Adrenal gland (tissue), 19 donors: Measurements from ENCODE around the gene CDHR1. TPM values are rescaled to one million over a fixed set of nuclear protein-coding genes. Genes with fewer than 3 reads are reported as not detected.
"Not testable (repeated sequence)": the region's sequence is repeated elsewhere in the genome, so short reads cannot be mapped to it uniquely, and the experiment has no call there.

Source experiments
- DNase-seq, 7 donors: peaks; one replicate each; pipeline ENCODE4 v3.0.0-alpha.2; 2019 to 2020
- H3K27ac ChIP-seq, 5 donors: fragments of 200-600 bp; sonication (generic) in 4 of 5; 1 replicate in 3 of 5; 2 replicates in 2 of 5; pipeline versions ENCODE4 v1.5.1 to v1.8.0; 2016 to 2020; ENCODE audit warnings: mild to moderate bottlenecking in 1 of 5
- H3K27me3 ChIP-seq: fragments of 200-600 bp; 2 replicates; pipeline ENCODE4 v1.8.0; 2021
- H3K36me3 ChIP-seq, 2 donors: fragments of 200-600 bp; replicated peaks in 1 of 2; 1 replicate in 1 of 2; 2 replicates in 1 of 2; pipeline versions ENCODE4 v1.5.1 to v1.8.0; 2018 to 2022
- H3K4me1 ChIP-seq, 2 donors: fragments of 200-600 bp; replicated peaks in 1 of 2; 1 replicate in 1 of 2; 2 replicates in 1 of 2; pipeline versions ENCODE4 v1.5.1 to v1.8.0; 2018 to 2021
- H3K4me3 ChIP-seq, 4 donors: fragments of 200-600 bp; sonication (generic) in 3 of 4; one replicate each; pipeline ENCODE4 v1.5.1; 2016 to 2018
- H3K9me3 ChIP-seq, 3 donors: fragments of 200-600 bp; sonication (generic) in 1 of 3; replicated peaks in 1 of 3; 1 replicate in 2 of 3; 2 replicates in 1 of 3; pipeline versions ENCODE4 v1.5.1 to v1.8.0; 2016 to 2021
- CTCF ChIP-seq, 6 experiments: fragments of 450-650 bp in 4 of 6; fragments of 200-600 bp in 2 of 6; sonication (generic) in 1 of 6; IDR thresholded peaks; 1 replicate in 5 of 6; 2 replicates in 1 of 6; pipeline versions ENCODE4 v1.5.1 to v1.8.0; 2016 to 2021; ENCODE audit warnings: antibody characterized with exemption in 6 of 6, mild to moderate bottlenecking in 2 of 6, moderate library complexity in 1 of 6
- POLR2A ChIP-seq, 2 donors: fragments of 450-650 bp; IDR thresholded peaks; one replicate each; pipeline ENCODE4 v1.6.1; 2017; ENCODE audit warnings: antibody characterized with exemption in 2 of 2, mild to moderate bottlenecking in 2 of 2, moderate library complexity in 1 of 2
- WGBS, 4 donors: extraction: QIAGEN DNeasy Blood & Tissue Kit in 2 of 4; methylation state at CpG; one replicate each; pipeline versions ENCODE4 v1.1.5 to v1.1.7; 2013 to 2017; 5-methylcytosine and 5-hydroxymethylcytosine counted together
- intact Hi-C, 2 donors: fragments of 100-400 bp; cut with DNase I; formaldehyde crosslinking; loops; one replicate each; pipeline versions ENCODE4 v1.14.1 to v1.15.0; 2022 to 2023
- long read RNA-seq, 10 donors: library from polyadenylated mRNA in 3 of 10; unstranded in 2 of 10; stranded (forward) in 1 of 10; transcript quantifications; one replicate each; pipeline ENCODE4 v2.0.0 and lab custom pipeline, GENCODE V29; 2021 to 2026
- polyA plus RNA-seq, 3 donors: library from polyadenylated mRNA; stranded (reverse); fragments of 200-250 nt in 2 of 3; fragments of 350-450 nt in 1 of 3; fragmentation: Illumina TruSeq in 1 of 3; extraction: RNeasy Lipid Tissue Mini Kit (QIAGEN cat#74804) in 1 of 3; gene quantifications; one replicate each; pipeline ENCODE4 v1.2.3, GENCODE V29; 2013 to 2014
- total RNA-seq, 9 donors: library from RNA; depleted of rRNA in 4 of 9; stranded (reverse); fragments of >200 nt in 4 of 9; fragments of 120-200 nt in 1 of 9; fragmentation: NEBNext Ultra II Directional in 1 of 9; extraction: Animal tissue kit (Norgen Biotek cat#: 25700) in 1 of 9; gene quantifications; one replicate each; pipeline versions ENCODE4 v1.1.0 to v1.2.4, GENCODE V29; 2013 to 2023
- donor health status: healthy with polysubstance abuse.
- donor health status: Bipolar disorder and iron deficiency.
- donor health status: DM: yes; HTN: yes; CAD: no.
- donor health status: DM: no; HTN: no; CAD: no.
- donor health status: DM: no; HTN: no; CAD: no.
- donor health status: DM: yes; HTN: yes; CAD: no.

The CDHR1 gene
- total RNA-seq (1 to 10 TPM in 1 of 9 donors, under 1 TPM in 8; 0.09 to 2.8 (median 0.23) TPM), polyA plus RNA-seq (1 to 10 TPM; 1.4 to 7.7 (median 6.0) TPM)
- long read RNA-seq, donor 1 = 0 reads
- long read RNA-seq, donor 2 = 0 reads
- long read RNA-seq, donor 3 = 0 reads
- long read RNA-seq, donor 4 = 0 reads
- long read RNA-seq, donor 5 = 0 reads
- long read RNA-seq, donor 6, partial matches to known transcripts = 2 of 2 reads
- long read RNA-seq, donor 6, other reads (novel, unspliced or antisense) = 0 of 2 reads
- long read RNA-seq, donor 7 = 0 reads
- long read RNA-seq, donor 8 = 0 reads
- long read RNA-seq, donor 9 = 0 reads
- long read RNA-seq, donor 10 = 0 reads

GRCh38 chr10:84194424-84195043 lies at the start of gene CDHR1:
CDHR1 (plus strand) TSS chr10:84194537; CDS start chr10:84194761, 224 bp downstream.
- Histone ChIP-seq H3K27me3 (peaks cover 24% of the 10 kb centered on the region), H3K4me3 (peak within 1 kb of the TSS in 2 of 4 donors; percentile 23 to 48), H3K36me3 (no peaks in the 10 kb centered on the region), H3K4me1 (peaks cover 8% of the 10 kb centered on the region in 2 donors), H3K9me3 (no peaks in the 10 kb centered on the region), H3K27ac (no peak within 1 kb of the TSS)
- peak in 2 of 7 donors; percentile 25 to 30 for DNase-seq
- intact Hi-C loops = no loop called here
- WGBS, 4 donors = 1 to 2% (median 1%) methylated on average over 10 to 61 of the region's 61 CpGs; no CpG with 5 or more reads in 1 of the 4 donors
- TF ChIP-seq POLR2A (IDR thresholded peaks at IDR 0.05) (no peak), CTCF (IDR thresholded peaks at IDR 0.05) (no peak)

- Histone ChIP-seq H3K9me3 (no peaks in the 10 kb centered on the region), H3K27me3 (no peaks in the 10 kb centered on the region), H3K4me1 (no peaks in the 10 kb centered on the region), H3K4me3 (no peak overlapping the region), H3K27ac (no peak overlapping the region), H3K36me3 (peaks cover 0 to 95% of the 10 kb centered on the region in 2 donors)
- TF ChIP-seq CTCF (IDR thresholded peaks at IDR 0.05) = no peak
- TF ChIP-seq POLR2A (IDR thresholded peaks at IDR 0.05) = no peak
- DNase-seq = no peak
- intact Hi-C loops = no loop called here
Measured at GRCh38 chr10:84147347-84147746, 47.0 kb upstream of the CDHR1 start.

- WGBS, 4 donors = 82 to 85% (median 84%) methylated on average over 9 of the region's 9 CpGs
Measured at GRCh38 chr10:84148006-84148597, 46.2 kb upstream of the CDHR1 start.

More at GRCh38 chr10:84148006-84148597, 46.2 kb upstream of the CDHR1 start:
- H3K4me3 ChIP-seq, H3K27ac ChIP-seq, H3K4me1 ChIP-seq, intact Hi-C loops, H3K27me3 ChIP-seq, H3K9me3 ChIP-seq: not testable (repeated sequence)
- peak in 1 of 7 donors; percentile 34 for DNase-seq
- H3K36me3 ChIP-seq = peaks cover 0 to 95% of the 10 kb centered on the region in 2 donors
- TF ChIP-seq CTCF (IDR thresholded peaks at IDR 0.05) = peak; percentile 40 to 73 (median 60)
